ENCODE results near the gene ZFP2.

ZFP2 gene

DNA sequence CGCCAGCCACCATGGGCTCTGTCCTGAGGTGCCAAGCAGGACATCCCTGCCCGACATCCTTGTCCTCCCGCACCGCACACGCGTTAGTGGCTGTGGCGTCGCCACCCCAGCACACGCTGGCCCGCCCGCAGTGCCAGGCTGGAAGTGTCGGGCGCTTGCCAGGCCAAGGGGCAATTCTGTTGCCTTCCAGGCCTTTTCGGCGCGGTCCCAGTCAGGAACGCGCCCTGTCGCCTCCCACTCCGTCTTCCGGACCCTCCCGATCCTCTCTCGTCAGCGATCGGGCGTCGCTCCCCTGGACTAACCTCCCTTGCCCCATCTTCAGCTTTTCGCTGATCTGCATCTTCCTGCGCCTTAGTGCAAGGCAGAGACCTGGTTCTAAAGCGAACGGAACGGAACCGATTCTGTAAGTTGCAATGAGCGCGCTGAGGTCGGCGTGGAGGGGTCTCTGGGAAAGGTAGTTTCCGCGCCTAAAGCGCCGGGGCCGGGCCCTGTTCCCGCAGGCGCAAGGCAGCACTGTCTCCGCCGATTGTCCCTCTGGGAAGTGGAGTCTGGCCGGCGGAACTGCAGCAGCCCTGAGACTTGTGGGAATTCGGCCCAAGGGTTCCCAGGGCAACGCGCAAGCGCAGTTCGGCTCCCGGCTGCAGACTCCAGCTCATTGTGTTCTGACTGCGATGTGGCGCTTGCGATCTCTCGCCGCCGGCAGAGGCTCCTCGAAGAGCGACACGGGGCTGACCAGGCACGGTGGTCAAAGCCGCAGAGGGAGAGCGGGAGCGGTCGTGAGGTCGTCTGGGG is 45.1 kb downstream of the ZFP2 start, which contains the start of gene ZNF454:
Gene ZNF454 (plus strand): TSS at position 630 of the 792 bp plus-strand sequence. CDS start 1,594 bp downstream, outside the sequence.
- Histone ChIP-seq H3K56ac (ENCODE audit: low read length) (peak within 1 kb of the TSS; percentile 86), H3K4me2 (ENCODE audit: low read length) (peak within 1 kb of the TSS; percentile 33), H3K36me3 (ENCODE audit: control insufficient read depth, insufficient read depth, low read length) (no peaks in the 10 kb centered on the region), H4K5ac (ENCODE audit: low read length) (no peak within 1 kb of the TSS), H3K27ac (ENCODE audit: low read depth, low read length) (no peak within 1 kb of the TSS), H3K27me3 (ENCODE audit: insufficient read depth, low read length, poor library complexity) (no peaks in the 10 kb centered on the region), H3K9ac (ENCODE audit: low read length) (peak within 1 kb of the TSS; percentile 74), H2BK15ac (replicated peaks; ENCODE audit: low read depth) (no peak within 1 kb of the TSS), H3K4me3 (ENCODE audit: low read length) (peak within 1 kb of the TSS; percentile 74), H3K23ac (ENCODE audit: low read length) (no peak within 1 kb of the TSS), H3K79me2 (ENCODE audit: control insufficient read depth, insufficient read depth, low read length) (no peaks in the 10 kb centered on the region), H3K4ac (ENCODE audit: low read depth, low read length) (peak within 1 kb of the TSS; percentile 38), H2BK120ac (ENCODE audit: low read depth, low read length) (no peak within 1 kb of the TSS), H4K8ac (ENCODE audit: low read depth, low read length) (no peak within 1 kb of the TSS), H3K4me1 (ENCODE audit: control insufficient read depth, low read depth, low read length) (no peaks in the 10 kb centered on the region), H3K18ac (ENCODE audit: low read length) (no peak within 1 kb of the TSS), H2BK5ac (ENCODE audit: low read length) (no peak within 1 kb of the TSS), H2AK5ac (ENCODE audit: low read length) (no peak within 1 kb of the TSS), H3K79me1 (ENCODE audit: low read length) (no peaks in the 10 kb centered on the region)
- no CpG with 5 or more reads among the region's 69 CpGs for WGBS (ENCODE audit: extremely low coverage, insufficient coverage, low lambda C conversion rate)
- DNase-seq, result peak; percentile 97

DNA sequence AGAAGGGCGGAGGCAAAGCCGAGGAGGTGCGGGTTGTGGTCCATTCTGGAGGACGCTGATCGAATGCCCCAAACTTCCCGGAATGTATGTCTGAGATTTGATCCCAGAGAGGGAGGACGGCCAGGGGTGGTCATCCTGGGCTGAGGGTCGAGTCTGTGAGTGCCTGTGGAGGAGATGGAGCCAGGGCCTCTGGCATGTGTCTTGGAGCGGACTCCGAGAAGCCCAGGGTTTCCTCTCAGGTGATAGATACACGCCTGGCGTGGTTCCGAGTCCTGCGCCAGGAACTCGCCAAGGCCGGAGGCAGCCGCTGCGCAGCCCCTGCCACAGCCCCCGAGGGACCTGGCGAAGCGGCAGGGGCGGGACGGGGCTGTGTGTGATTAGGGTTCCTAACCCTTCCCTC is 45.6 kb downstream of the ZFP2 start:
- no CpG with 5 or more reads among the region's 23 CpGs for WGBS (ENCODE audit: extremely low coverage, insufficient coverage, low lambda C conversion rate)
- H3K27ac ChIP-seq (ENCODE audit: low read depth, low read length), result no peak overlapping the region

DNA sequence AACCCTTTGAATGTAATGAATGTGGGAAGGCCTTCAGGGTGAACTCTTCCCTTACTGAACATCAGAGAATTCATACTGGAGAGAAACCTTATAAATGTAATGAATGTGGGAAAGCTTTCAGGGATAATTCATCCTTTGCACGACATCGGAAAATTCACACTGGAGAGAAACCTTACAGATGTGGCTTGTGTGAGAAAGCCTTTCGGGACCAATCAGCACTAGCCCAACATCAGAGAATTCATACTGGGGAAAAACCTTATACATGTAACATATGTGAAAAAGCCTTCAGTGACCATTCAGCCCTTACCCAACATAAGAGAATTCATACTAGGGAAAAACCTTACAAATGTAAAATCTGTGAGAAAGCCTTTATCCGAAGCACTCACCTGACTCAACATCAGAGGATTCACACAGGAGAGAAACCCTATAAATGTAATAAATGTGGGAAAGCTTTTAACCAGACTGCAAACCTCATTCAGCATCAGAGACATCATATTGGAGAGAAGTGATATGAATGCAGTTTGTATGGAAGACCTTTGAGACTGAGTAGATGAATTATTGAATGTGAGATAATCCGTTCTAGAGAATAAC is 69.8 kb downstream of the ZFP2 start:
- Histone ChIP-seq H3K79me2 (ENCODE audit: control insufficient read depth, insufficient read depth, low read length) (no peaks in the 10 kb centered on the region), H2BK5ac (ENCODE audit: low read length) (no peak overlapping the region), H3K27ac (ENCODE audit: low read depth, low read length) (no peak overlapping the region), H3K79me1 (ENCODE audit: low read length) (no peaks in the 10 kb centered on the region), H3K4me3 (ENCODE audit: low read length) (no peak overlapping the region), H3K36me3 (ENCODE audit: control insufficient read depth, insufficient read depth, low read length) (no peaks in the 10 kb centered on the region), H4K5ac (ENCODE audit: low read length) (no peak overlapping the region), H2BK15ac (replicated peaks; ENCODE audit: low read depth) (no peak overlapping the region), H3K23ac (ENCODE audit: low read length) (no peak overlapping the region), H3K56ac (ENCODE audit: low read length) (no peak overlapping the region), H3K27me3 (ENCODE audit: insufficient read depth, low read length, poor library complexity) (no peaks in the 10 kb centered on the region), H2AK5ac (ENCODE audit: low read length) (no peak overlapping the region), H2BK120ac (ENCODE audit: low read depth, low read length) (no peak overlapping the region), H3K4ac (ENCODE audit: low read depth, low read length) (no peak overlapping the region), H3K18ac (ENCODE audit: low read length) (no peak overlapping the region), H4K8ac (ENCODE audit: low read depth, low read length) (no peak overlapping the region), H3K4me2 (ENCODE audit: low read length) (no peak overlapping the region), H3K9ac (ENCODE audit: low read length) (no peak overlapping the region), H3K4me1 (ENCODE audit: control insufficient read depth, low read depth, low read length) (no peaks in the 10 kb centered on the region)
- peak; percentile 1 for DNase-seq
- no CpG with 5 or more reads among the region's 5 CpGs for WGBS (ENCODE audit: extremely low coverage, insufficient coverage, low lambda C conversion rate)

More for the DNA sequence above, 45.6 kb downstream of the ZFP2 start:
- H3K4ac ChIP-seq (ENCODE audit: low read depth, low read length), result peak overlapping the region; percentile 38
- H2AK5ac ChIP-seq (ENCODE audit: low read length), result no peak overlapping the region
- peak overlapping the region; percentile 78 for H3K56ac ChIP-seq (ENCODE audit: low read length)
- H3K4me3 ChIP-seq (ENCODE audit: low read length), result peak overlapping the region; percentile 16
- no peak overlapping the region for H3K23ac ChIP-seq (ENCODE audit: low read length)
- no peaks in the 10 kb centered on the region for H3K79me1 ChIP-seq (ENCODE audit: low read length)
- no peak for DNase-seq
- H3K79me2 ChIP-seq (ENCODE audit: control insufficient read depth, insufficient read depth, low read length), result no peaks in the 10 kb centered on the region
- H4K8ac ChIP-seq (ENCODE audit: low read depth, low read length), result no peak overlapping the region
- no peak overlapping the region for H2BK15ac ChIP-seq (replicated peaks; ENCODE audit: low read depth)
- no peaks in the 10 kb centered on the region for H3K36me3 ChIP-seq (ENCODE audit: control insufficient read depth, insufficient read depth, low read length)
- H3K9ac ChIP-seq (ENCODE audit: low read length), result peak overlapping the region; percentile 68
- H3K4me2 ChIP-seq (ENCODE audit: low read length), result peak overlapping the region; percentile 16
- no peak overlapping the region for H3K18ac ChIP-seq (ENCODE audit: low read length)
- H2BK5ac ChIP-seq (ENCODE audit: low read length), result no peak overlapping the region
- no peaks in the 10 kb centered on the region for H3K27me3 ChIP-seq (ENCODE audit: insufficient read depth, low read length, poor library complexity)
- no peak overlapping the region for H2BK120ac ChIP-seq (ENCODE audit: low read depth, low read length)
- H3K4me1 ChIP-seq (ENCODE audit: control insufficient read depth, low read depth, low read length), result no peaks in the 10 kb centered on the region
- H4K5ac ChIP-seq (ENCODE audit: low read length), result no peak overlapping the region

GRCh38 chr5:178981381-178981780 is 85.7 kb downstream of the ZFP2 start:
- Histone ChIP-seq H3K27me3 (ENCODE audit: insufficient read depth, low read length, poor library complexity) (no peaks in the 10 kb centered on the region), H3K18ac (ENCODE audit: low read length) (no peak overlapping the region), H3K79me2 (ENCODE audit: control insufficient read depth, insufficient read depth, low read length) (no peaks in the 10 kb centered on the region), H3K4me3 (ENCODE audit: low read length) (no peak overlapping the region), H2BK5ac (ENCODE audit: low read length) (no peak overlapping the region), H3K9ac (ENCODE audit: low read length) (no peak overlapping the region), H3K79me1 (ENCODE audit: low read length) (no peaks in the 10 kb centered on the region), H2AK5ac (ENCODE audit: low read length) (no peak overlapping the region), H3K4me1 (ENCODE audit: control insufficient read depth, low read depth, low read length) (no peaks in the 10 kb centered on the region), H3K4ac (ENCODE audit: low read depth, low read length) (no peak overlapping the region), H3K56ac (ENCODE audit: low read length) (no peak overlapping the region), H2BK15ac (replicated peaks; ENCODE audit: low read depth) (no peak overlapping the region), H3K4me2 (ENCODE audit: low read length) (no peak overlapping the region), H3K36me3 (ENCODE audit: control insufficient read depth, insufficient read depth, low read length) (no peaks in the 10 kb centered on the region), H4K5ac (ENCODE audit: low read length) (no peak overlapping the region), H3K23ac (ENCODE audit: low read length) (no peak overlapping the region), H2BK120ac (ENCODE audit: low read depth, low read length) (no peak overlapping the region), H3K27ac (ENCODE audit: low read depth, low read length) (no peak overlapping the region), H4K8ac (ENCODE audit: low read depth, low read length) (no peak overlapping the region)
- WGBS (ENCODE audit: extremely low coverage, insufficient coverage, low lambda C conversion rate), result no CpG with 5 or more reads among the region's 15 CpGs
- DNase-seq, result no peak
